Upper lobe of left lung (tissue), 6 donors: ENCODE data around the gene SPOCD1. TPM values are rescaled to one million over a fixed set of nuclear protein-coding genes. Genes with fewer than 3 reads are reported as not detected.

Experiments used
- ATAC-seq, 2 donors: fragments of 200-7000 bp; cut with Tn5 transposase; one replicate each; pipeline ENCODE4 v1.9.1; 2022; ENCODE audit warnings: mild to moderate bottlenecking in 2 of 2, moderate library complexity in 2 of 2; ENCODE audit not compliant: low FRiP score in 2 of 2
- DNase-seq, 2 donors: peaks; one replicate each; pipeline ENCODE4 v3.0.0-alpha.2; 2019 to 2020
- H3K27ac ChIP-seq, 4 donors: fragments of 200-600 bp; sonication (generic); one replicate each; pipeline ENCODE4 v1.5.1; 2016 to 2019
- H3K27me3 ChIP-seq, 4 donors: fragments of 200-600 bp; sonication (generic); one replicate each; pipeline ENCODE4 v1.5.1; 2017 to 2019
- H3K36me3 ChIP-seq, 4 donors: fragments of 200-600 bp; sonication (generic); one replicate each; pipeline ENCODE4 v1.5.1; 2016 to 2019
- H3K4me1 ChIP-seq, 4 donors: fragments of 200-600 bp; sonication (generic); one replicate each; pipeline ENCODE4 v1.5.1; 2018 to 2019
- H3K4me3 ChIP-seq, 4 donors: fragments of 200-600 bp; sonication (generic); one replicate each; pipeline ENCODE4 v1.5.1; 2017 to 2019; ENCODE audit warnings: mild to moderate bottlenecking in 2 of 4, moderate library complexity in 1 of 4
- H3K9me3 ChIP-seq, 4 donors: fragments of 200-600 bp; sonication (generic); one replicate each; pipeline ENCODE4 v1.5.1; 2018 to 2019
- EP300 ChIP-seq, 4 donors: sonication (generic); formaldehyde crosslinking; IDR thresholded peaks; one replicate each; pipeline ENCODE4 v1.5.1; 2017; ENCODE audit warnings: antibody characterized with exemption in 4 of 4, control low read depth in 2 of 4
- POLR2A ChIP-seq, 4 donors: fragments of 450-650 bp; IDR thresholded peaks; one replicate each; pipeline ENCODE4 v1.5.1; 2016 to 2017; ENCODE audit warnings: antibody characterized with exemption in 4 of 4, mild to moderate bottlenecking in 2 of 4
- POLR2AphosphoS5 ChIP-seq, 2 donors: sonication (generic); formaldehyde crosslinking; IDR thresholded peaks; one replicate each; pipeline ENCODE4 v1.5.1; 2017; ENCODE audit warnings: antibody characterized with exemption in 2 of 2
- WGBS, 2 donors: methylation state at CpG; one replicate each; pipeline ENCODE4 v1.1.5; 2017 to 2018; 5-methylcytosine and 5-hydroxymethylcytosine counted together
- small RNA-seq, 4 donors: library from RNA; depleted of rRNA; stranded (forward); fragments of <200 nt; gene quantifications; one replicate each; pipeline ENCODE3, GENCODE V24; 2016
- total RNA-seq, 6 donors: library from RNA; depleted of rRNA in 4 of 6; stranded (reverse); fragments of >200 nt in 4 of 6; gene quantifications; one replicate each; pipeline versions ENCODE4 v1.1.0 to v1.2.1, GENCODE V29; 2016 to 2021
- TF ChIP-seq, protein P1 (sequence below), 6 experiments: fragments of 450-650 bp in 4 of 6; fragments of 200-600 bp in 2 of 6; sonication (generic) in 2 of 6; IDR thresholded peaks; one replicate each; pipeline ENCODE4 v1.5.1; 2016 to 2019; ENCODE audit warnings: antibody characterized with exemption in 6 of 6
- donor health status: DM: no; HTN: no; CAD: no; lungs with moderate emphysema.
- donor health status: DM: no; HTN: yes; CAD: no; lungs with severe emphysema.

The SPOCD1 gene
- total RNA-seq, 6 donors from 2014 or later: 7.3 to 63.3 (median 10.4) TPM

GRCh38 chr1:31744165-31744888, 71.5 kb downstream of the SPOCD1 start:
- no peaks in the 10 kb centered on the region for H3K9me3 ChIP-seq
- H3K4me1 ChIP-seq: no peaks in the 10 kb centered on the region
- WGBS, 2 donors: 91 to 92% methylated on average over 14 to 28 of the region's 28 CpGs
- ATAC-seq (no peak), DNase-seq (no peak)
- H3K4me3 ChIP-seq: no peak overlapping the region
- no peak overlapping the region for H3K27ac ChIP-seq
- TF ChIP-seq POLR2AphosphoS5 (IDR thresholded peaks at IDR 0.05) (no peak), POLR2A (IDR thresholded peaks at IDR 0.05) (no peak), EP300 (IDR thresholded peaks at IDR 0.05) (no peak)
- TF ChIP-seq, protein P1, sequence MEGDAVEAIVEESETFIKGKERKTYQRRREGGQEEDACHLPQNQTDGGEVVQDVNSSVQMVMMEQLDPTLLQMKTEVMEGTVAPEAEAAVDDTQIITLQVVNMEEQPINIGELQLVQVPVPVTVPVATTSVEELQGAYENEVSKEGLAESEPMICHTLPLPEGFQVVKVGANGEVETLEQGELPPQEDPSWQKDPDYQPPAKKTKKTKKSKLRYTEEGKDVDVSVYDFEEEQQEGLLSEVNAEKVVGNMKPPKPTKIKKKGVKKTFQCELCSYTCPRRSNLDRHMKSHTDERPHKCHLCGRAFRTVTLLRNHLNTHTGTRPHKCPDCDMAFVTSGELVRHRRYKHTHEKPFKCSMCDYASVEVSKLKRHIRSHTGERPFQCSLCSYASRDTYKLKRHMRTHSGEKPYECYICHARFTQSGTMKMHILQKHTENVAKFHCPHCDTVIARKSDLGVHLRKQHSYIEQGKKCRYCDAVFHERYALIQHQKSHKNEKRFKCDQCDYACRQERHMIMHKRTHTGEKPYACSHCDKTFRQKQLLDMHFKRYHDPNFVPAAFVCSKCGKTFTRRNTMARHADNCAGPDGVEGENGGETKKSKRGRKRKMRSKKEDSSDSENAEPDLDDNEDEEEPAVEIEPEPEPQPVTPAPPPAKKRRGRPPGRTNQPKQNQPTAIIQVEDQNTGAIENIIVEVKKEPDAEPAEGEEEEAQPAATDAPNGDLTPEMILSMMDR (IDR thresholded peaks at IDR 0.05): no peak
- H3K36me3 ChIP-seq: no peaks in the 10 kb centered on the region
- H3K27me3 ChIP-seq: no peaks in the 10 kb centered on the region

GRCh38 chr1:31742462-31743212, 73.2 kb downstream of the SPOCD1 start:
- WGBS, 2 donors: 68 to 92% methylated on average over 4 to 25 of the region's 32 CpGs
- Histone ChIP-seq H3K4me1 (no peaks in the 10 kb centered on the region), H3K4me3 (no peak overlapping the region), H3K27me3 (no peaks in the 10 kb centered on the region), H3K36me3 (no peaks in the 10 kb centered on the region), H3K27ac (no peak overlapping the region), H3K9me3 (no peaks in the 10 kb centered on the region)
- TF ChIP-seq, protein P1 (IDR thresholded peaks at IDR 0.05): no peak
- TF ChIP-seq EP300 (IDR thresholded peaks at IDR 0.05) (no peak), POLR2AphosphoS5 (IDR thresholded peaks at IDR 0.05) (no peak), POLR2A (IDR thresholded peaks at IDR 0.05) (no peak)
- no peak for ATAC-seq
- peak in 1 of 2 donors; percentile 84 for DNase-seq

Small RNAs within 50 kb of the gene (small RNA-seq; reads per million reads assigned to genes)
- 0 reads per million in 4 donors for gene MIR4254

Other genes with a start within 250 kb of the SPOCD1 start
- 100 to 1,000 TPM in 3 of 6 donors, 10 to 100 TPM in 3; 71.3 to 191 (median 120) TPM for gene TINAGL1, start 239.5 kb downstream of the SPOCD1 start, total RNA-seq
- 1 to 10 TPM in 1 of 6 donors, not detected in 5; 2.1 TPM for gene HCRTR1, start 198.3 kb downstream of the SPOCD1 start, total RNA-seq
- 100 to 1,000 TPM in 1 of 6 donors, 10 to 100 TPM in 5; 52.4 to 135 (median 77.4) TPM for gene PEF1, start 171.1 kb downstream of the SPOCD1 start, total RNA-seq
- gene COL16A1, start 112.0 kb downstream of the SPOCD1 start, total RNA-seq: 100 to 1,000 TPM in 1 of 6 donors, 10 to 100 TPM in 5; 15.2 to 103 (median 40.7) TPM
- 1 to 10 TPM in 5 of 6 donors, under 1 TPM in 1; 0.34 to 1.9 (median 1.1) TPM for gene ADGRB2, start 51.7 kb downstream of the SPOCD1 start, total RNA-seq
- 100 to 1,000 TPM in 4 of 6 donors, 10 to 100 TPM in 2; 71.6 to 279 (median 148) TPM for gene PTP4A2, start 122.3 kb upstream of the SPOCD1 start, total RNA-seq
- gene KHDRBS1, start 197.8 kb upstream of the SPOCD1 start, total RNA-seq: 100 to 1,000 TPM in 1 of 6 donors, 10 to 100 TPM in 5; 52.4 to 101 (median 91.9) TPM